Measurements from ENCODE around the gene ZC3H10. TPM values are rescaled to one million over a fixed set of nuclear protein-coding genes. Genes with fewer than 3 reads are reported as not detected.
A peak's percentile ranks its signal among the peaks of the same experiment; 100 is the strongest.

The ZC3H10 gene
- total RNA-seq, 1 donor from 2014 or later, result 4.1 TPM

- H2AFZ ChIP-seq (ENCODE audit: low read depth, low read length), result no peak overlapping the region
- H3K27ac ChIP-seq (ENCODE audit: low read depth, low read length), result no peak overlapping the region
- FAIRE-seq, result no peak
- peaks cover 18% of the 10 kb centered on the region for H3K79me2 ChIP-seq (ENCODE audit: insufficient read depth, low read length)
- Mint-ChIP-seq H3K4me1 (ENCODE audit: low read depth, unreplicated experiment) (peaks cover 8% of the 10 kb centered on the region), H3K4me3 (ENCODE audit: unreplicated experiment) (no peak overlapping the region), H3K27me3 (ENCODE audit: low read depth, unreplicated experiment) (peaks cover 6% of the 10 kb centered on the region), H3K27ac (ENCODE audit: unreplicated experiment) (no peak overlapping the region), H3K9me3 (ENCODE audit: unreplicated experiment) (no peaks in the 10 kb centered on the region), H3K36me3 (ENCODE audit: low read depth, unreplicated experiment) (peaks cover 2% of the 10 kb centered on the region)
- H3K4me1 ChIP-seq (ENCODE audit: insufficient read depth, low read length), result no peaks in the 10 kb centered on the region
- H4K20me1 ChIP-seq (ENCODE audit: insufficient read depth, low read length), result peaks cover 10% of the 10 kb centered on the region
- no peak overlapping the region for H3K4me3 ChIP-seq (ENCODE audit: insufficient read depth, low read depth, low read length)
- H3K9me3 ChIP-seq (ENCODE audit: insufficient read depth, low read depth, low read length), result no peaks in the 10 kb centered on the region
- no peak for TF ChIP-seq EZH2 (IDR thresholded peaks at IDR 0.05; ENCODE audit: insufficient read depth, low read length)
- TF ChIP-seq, protein P1, sequence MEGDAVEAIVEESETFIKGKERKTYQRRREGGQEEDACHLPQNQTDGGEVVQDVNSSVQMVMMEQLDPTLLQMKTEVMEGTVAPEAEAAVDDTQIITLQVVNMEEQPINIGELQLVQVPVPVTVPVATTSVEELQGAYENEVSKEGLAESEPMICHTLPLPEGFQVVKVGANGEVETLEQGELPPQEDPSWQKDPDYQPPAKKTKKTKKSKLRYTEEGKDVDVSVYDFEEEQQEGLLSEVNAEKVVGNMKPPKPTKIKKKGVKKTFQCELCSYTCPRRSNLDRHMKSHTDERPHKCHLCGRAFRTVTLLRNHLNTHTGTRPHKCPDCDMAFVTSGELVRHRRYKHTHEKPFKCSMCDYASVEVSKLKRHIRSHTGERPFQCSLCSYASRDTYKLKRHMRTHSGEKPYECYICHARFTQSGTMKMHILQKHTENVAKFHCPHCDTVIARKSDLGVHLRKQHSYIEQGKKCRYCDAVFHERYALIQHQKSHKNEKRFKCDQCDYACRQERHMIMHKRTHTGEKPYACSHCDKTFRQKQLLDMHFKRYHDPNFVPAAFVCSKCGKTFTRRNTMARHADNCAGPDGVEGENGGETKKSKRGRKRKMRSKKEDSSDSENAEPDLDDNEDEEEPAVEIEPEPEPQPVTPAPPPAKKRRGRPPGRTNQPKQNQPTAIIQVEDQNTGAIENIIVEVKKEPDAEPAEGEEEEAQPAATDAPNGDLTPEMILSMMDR (IDR thresholded peaks at IDR 0.05; ENCODE audit: insufficient read depth, low read depth, low read length), result no peak
- no peak for DNase-seq (ENCODE audit: low read depth)
- H3K36me3 ChIP-seq (ENCODE audit: insufficient read depth, low read length), result no peaks in the 10 kb centered on the region
- H3K27me3 ChIP-seq (ENCODE audit: insufficient read depth, low read length), result peaks cover 8% of the 10 kb centered on the region
- H3K4me2 ChIP-seq (ENCODE audit: low read length), result no peak overlapping the region
- H3K9ac ChIP-seq (ENCODE audit: low read length), result no peak overlapping the region
Measured at GRCh38 chr12:56101045-56101444, 17.0 kb upstream of the ZC3H10 start.

DNA sequence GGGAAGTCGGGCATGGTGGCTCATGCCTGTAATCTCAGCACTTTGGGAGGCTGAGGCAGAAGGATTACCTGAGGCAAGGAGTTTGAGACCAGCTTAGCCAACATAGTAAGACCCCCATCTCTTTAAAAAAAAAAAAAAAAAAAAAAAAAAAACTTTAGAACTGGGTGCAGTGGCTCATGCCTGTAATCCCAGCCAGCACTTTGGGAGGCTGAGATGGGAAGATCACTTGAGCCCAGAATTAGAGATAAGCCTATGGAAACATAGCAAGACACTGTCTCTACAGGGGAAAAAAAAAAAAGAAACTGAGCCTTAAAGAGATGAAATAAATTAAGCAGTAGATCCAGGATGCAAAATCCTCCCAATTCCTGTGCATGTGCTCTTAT lies 15.4 kb upstream of the ZC3H10 start:
- no peak overlapping the region for H2AFZ ChIP-seq (ENCODE audit: low read depth, low read length)
- H4K20me1 ChIP-seq (ENCODE audit: insufficient read depth, low read length), result peaks cover 20% of the 10 kb centered on the region
- H3K27ac ChIP-seq (ENCODE audit: low read depth, low read length), result no peak overlapping the region
- Mint-ChIP-seq H3K4me3 (ENCODE audit: unreplicated experiment) (peak overlapping the region; percentile 14), H3K27ac (ENCODE audit: unreplicated experiment) (no peak overlapping the region), H3K36me3 (ENCODE audit: low read depth, unreplicated experiment) (peaks cover 5% of the 10 kb centered on the region), H3K4me1 (ENCODE audit: low read depth, unreplicated experiment) (peaks cover 12% of the 10 kb centered on the region), H3K9me3 (ENCODE audit: unreplicated experiment) (no peaks in the 10 kb centered on the region), H3K27me3 (ENCODE audit: low read depth, unreplicated experiment) (peaks cover under 1% of the 10 kb centered on the region)
- H3K79me2 ChIP-seq (ENCODE audit: insufficient read depth, low read length), result peaks cover 34% of the 10 kb centered on the region
- H3K4me2 ChIP-seq (ENCODE audit: low read length), result no peak overlapping the region
- DNase-seq (ENCODE audit: low read depth), result no peak
- TF ChIP-seq EZH2 (IDR thresholded peaks at IDR 0.05; ENCODE audit: insufficient read depth, low read length), result no peak
- TF ChIP-seq, protein P1 (IDR thresholded peaks at IDR 0.05; ENCODE audit: insufficient read depth, low read depth, low read length), result no peak
- H3K9me3 ChIP-seq (ENCODE audit: insufficient read depth, low read depth, low read length), result no peaks in the 10 kb centered on the region
- no peak overlapping the region for H3K9ac ChIP-seq (ENCODE audit: low read length)
- peaks cover 3% of the 10 kb centered on the region for H3K36me3 ChIP-seq (ENCODE audit: insufficient read depth, low read length)
- H3K27me3 ChIP-seq (ENCODE audit: insufficient read depth, low read length), result no peaks in the 10 kb centered on the region
- H3K4me3 ChIP-seq (ENCODE audit: insufficient read depth, low read depth, low read length), result no peak overlapping the region
- no peak for FAIRE-seq
- H3K4me1 ChIP-seq (ENCODE audit: insufficient read depth, low read length), result no peaks in the 10 kb centered on the region

DNA sequence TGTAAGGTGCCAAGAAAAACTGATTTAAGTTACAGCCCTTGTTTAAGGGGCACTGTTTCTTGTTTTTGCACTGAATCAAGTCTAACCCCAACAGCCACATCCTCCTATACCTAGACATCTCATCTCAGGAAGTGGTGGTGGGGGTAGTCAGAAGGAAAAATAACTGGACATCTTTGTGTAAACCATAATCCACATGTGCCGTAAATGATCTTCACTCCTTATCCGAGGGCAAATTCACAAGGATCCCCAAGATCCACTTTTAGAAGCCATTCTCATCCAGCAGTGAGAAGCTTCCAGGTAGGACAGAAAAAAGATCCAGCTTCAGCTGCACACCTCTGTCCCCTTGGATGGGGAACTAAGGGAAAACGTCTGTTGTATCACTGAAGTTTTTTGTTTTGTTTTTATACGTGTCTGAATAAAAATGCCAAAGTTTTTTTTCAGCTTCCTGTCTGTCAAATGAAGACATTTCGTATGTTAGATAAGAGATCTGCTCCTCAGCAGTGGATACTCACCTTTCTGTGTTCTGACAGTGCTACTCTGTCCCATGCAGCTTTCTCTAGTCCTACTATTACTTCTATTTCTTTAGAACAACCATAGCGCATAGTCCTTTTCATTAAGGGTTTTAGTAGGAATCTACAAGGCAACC lies 14.9 kb upstream of the ZC3H10 start:
- Histone ChIP-seq H3K27me3 (ENCODE audit: insufficient read depth, low read length) (no peaks in the 10 kb centered on the region), H2AFZ (ENCODE audit: low read depth, low read length) (no peak overlapping the region), H3K4me1 (ENCODE audit: insufficient read depth, low read length) (no peaks in the 10 kb centered on the region), H3K9ac (ENCODE audit: low read length) (peak overlapping the region; percentile 99), H3K27ac (ENCODE audit: low read depth, low read length) (no peak overlapping the region), H3K4me2 (ENCODE audit: low read length) (peak overlapping the region; percentile 88), H3K9me3 (ENCODE audit: insufficient read depth, low read depth, low read length) (no peaks in the 10 kb centered on the region), H3K4me3 (ENCODE audit: insufficient read depth, low read depth, low read length) (peak overlapping the region; percentile 90), H3K36me3 (ENCODE audit: insufficient read depth, low read length) (peaks cover 8% of the 10 kb centered on the region), H4K20me1 (ENCODE audit: insufficient read depth, low read length) (peaks cover 20% of the 10 kb centered on the region), H3K79me2 (ENCODE audit: insufficient read depth, low read length) (peaks cover 39% of the 10 kb centered on the region)
- FAIRE-seq (no peak), DNase-seq (ENCODE audit: low read depth) (no peak)
- TF ChIP-seq, protein P1 (IDR thresholded peaks at IDR 0.05; ENCODE audit: insufficient read depth, low read depth, low read length), result no peak
- TF ChIP-seq EZH2 (IDR thresholded peaks at IDR 0.05; ENCODE audit: insufficient read depth, low read length), result no peak
- Mint-ChIP-seq H3K27me3 (ENCODE audit: low read depth, unreplicated experiment) (no peaks in the 10 kb centered on the region), H3K4me1 (ENCODE audit: low read depth, unreplicated experiment) (peaks cover 12% of the 10 kb centered on the region), H3K4me3 (ENCODE audit: unreplicated experiment) (peak overlapping the region; percentile 99), H3K27ac (ENCODE audit: unreplicated experiment) (no peak overlapping the region), H3K36me3 (ENCODE audit: low read depth, unreplicated experiment) (peaks cover 5% of the 10 kb centered on the region), H3K9me3 (ENCODE audit: unreplicated experiment) (no peaks in the 10 kb centered on the region)
